OCI-LY7 (cell line): ENCODE results near the gene KCNB1.

Experiments
- EZH2phosphoT487 ChIP-seq: fragments of 200-600 bp; sonication (generic); IDR thresholded peaks from 2 replicates; pipeline ENCODE4 v1.6.1; 2018; ENCODE audit warnings: low read depth, borderline replicate concordance, mild to moderate bottlenecking, mixed run types, antibody characterized with exemption, low read length, moderate library complexity, mixed read lengths
- TF ChIP-seq, protein P1 (sequence below): fragments of 200-600 bp; sonication (generic); conservative IDR thresholded peaks from 2 replicates; pipeline ENCODE4 v1.5.1; 2014; ENCODE audit warnings: mild to moderate bottlenecking, antibody characterized with exemption, low read length, moderate library complexity, mixed read lengths

DNA sequence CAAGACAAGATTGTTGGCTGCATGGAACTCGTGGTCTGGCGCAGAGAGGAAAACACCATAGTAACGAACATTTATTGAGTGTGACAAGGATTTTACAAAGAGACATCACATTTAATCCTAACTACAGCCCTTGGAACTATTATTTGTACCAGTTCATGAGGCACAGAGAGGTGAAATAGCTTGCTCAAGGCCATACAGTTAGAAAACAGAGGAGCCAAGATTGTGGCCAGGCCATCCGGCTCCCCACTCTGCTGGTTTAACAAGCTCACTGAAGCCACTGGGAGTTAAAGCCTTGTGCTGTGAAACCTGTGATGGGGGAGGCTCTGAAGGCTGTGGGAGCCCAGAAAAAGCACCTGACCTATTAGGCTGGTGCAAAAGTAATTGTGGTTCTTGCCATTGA is 129.7 kb downstream of the KCNB1 start:
- TF ChIP-seq, protein P1, sequence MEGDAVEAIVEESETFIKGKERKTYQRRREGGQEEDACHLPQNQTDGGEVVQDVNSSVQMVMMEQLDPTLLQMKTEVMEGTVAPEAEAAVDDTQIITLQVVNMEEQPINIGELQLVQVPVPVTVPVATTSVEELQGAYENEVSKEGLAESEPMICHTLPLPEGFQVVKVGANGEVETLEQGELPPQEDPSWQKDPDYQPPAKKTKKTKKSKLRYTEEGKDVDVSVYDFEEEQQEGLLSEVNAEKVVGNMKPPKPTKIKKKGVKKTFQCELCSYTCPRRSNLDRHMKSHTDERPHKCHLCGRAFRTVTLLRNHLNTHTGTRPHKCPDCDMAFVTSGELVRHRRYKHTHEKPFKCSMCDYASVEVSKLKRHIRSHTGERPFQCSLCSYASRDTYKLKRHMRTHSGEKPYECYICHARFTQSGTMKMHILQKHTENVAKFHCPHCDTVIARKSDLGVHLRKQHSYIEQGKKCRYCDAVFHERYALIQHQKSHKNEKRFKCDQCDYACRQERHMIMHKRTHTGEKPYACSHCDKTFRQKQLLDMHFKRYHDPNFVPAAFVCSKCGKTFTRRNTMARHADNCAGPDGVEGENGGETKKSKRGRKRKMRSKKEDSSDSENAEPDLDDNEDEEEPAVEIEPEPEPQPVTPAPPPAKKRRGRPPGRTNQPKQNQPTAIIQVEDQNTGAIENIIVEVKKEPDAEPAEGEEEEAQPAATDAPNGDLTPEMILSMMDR = no peak
- no peak for TF ChIP-seq EZH2phosphoT487
